Measurements from ENCODE around the gene STRIT1.

STRIT1 gene

DNA sequence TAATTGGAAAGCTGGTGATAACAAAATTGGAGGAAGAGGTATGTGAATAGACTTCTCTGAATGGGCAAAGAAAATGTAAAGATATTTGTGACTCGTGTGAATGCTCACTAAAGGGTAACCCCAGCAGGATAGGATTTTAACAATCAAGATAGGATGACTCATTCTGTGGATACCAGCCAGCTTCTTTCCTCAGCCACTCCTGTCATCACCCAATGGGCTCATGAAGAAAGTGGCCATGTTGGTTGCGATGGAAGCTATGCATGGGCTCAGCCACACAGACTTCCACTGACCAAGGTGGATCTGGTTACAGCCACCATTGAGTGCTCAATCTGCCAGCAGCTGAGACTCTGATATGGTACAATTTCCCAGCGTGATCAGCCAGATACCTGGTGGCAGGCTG, 40.9 kb downstream of the STRIT1 start:
- TF ChIP-seq, protein P1, sequence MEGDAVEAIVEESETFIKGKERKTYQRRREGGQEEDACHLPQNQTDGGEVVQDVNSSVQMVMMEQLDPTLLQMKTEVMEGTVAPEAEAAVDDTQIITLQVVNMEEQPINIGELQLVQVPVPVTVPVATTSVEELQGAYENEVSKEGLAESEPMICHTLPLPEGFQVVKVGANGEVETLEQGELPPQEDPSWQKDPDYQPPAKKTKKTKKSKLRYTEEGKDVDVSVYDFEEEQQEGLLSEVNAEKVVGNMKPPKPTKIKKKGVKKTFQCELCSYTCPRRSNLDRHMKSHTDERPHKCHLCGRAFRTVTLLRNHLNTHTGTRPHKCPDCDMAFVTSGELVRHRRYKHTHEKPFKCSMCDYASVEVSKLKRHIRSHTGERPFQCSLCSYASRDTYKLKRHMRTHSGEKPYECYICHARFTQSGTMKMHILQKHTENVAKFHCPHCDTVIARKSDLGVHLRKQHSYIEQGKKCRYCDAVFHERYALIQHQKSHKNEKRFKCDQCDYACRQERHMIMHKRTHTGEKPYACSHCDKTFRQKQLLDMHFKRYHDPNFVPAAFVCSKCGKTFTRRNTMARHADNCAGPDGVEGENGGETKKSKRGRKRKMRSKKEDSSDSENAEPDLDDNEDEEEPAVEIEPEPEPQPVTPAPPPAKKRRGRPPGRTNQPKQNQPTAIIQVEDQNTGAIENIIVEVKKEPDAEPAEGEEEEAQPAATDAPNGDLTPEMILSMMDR (IDR thresholded peaks at IDR 0.05; ENCODE audit: low read depth, low read length), result no peak
- TF ChIP-seq POLR2A (IDR thresholded peaks at IDR 0.05; ENCODE audit: extremely low read depth, insufficient read length) (no peak), MYC (IDR thresholded peaks at IDR 0.05; ENCODE audit: low read depth, low read length) (no peak)
- TF ChIP-seq, protein P2, sequence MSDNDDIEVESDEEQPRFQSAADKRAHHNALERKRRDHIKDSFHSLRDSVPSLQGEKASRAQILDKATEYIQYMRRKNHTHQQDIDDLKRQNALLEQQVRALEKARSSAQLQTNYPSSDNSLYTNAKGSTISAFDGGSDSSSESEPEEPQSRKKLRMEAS (IDR thresholded peaks at IDR 0.05; ENCODE audit: low read depth, low read length), result no peak
- no peak for DNase-seq (ENCODE audit: low read depth)
- H3K4me3 ChIP-seq (ENCODE audit: low read depth, low read length), result no peak overlapping the region

GRCh38 chr3:155252021-155252420, 41.5 kb downstream of the STRIT1 start:
- no peak overlapping the region for H3K4me3 ChIP-seq (ENCODE audit: low read depth, low read length)
- no peak for DNase-seq (ENCODE audit: low read depth)
- TF ChIP-seq MYC (IDR thresholded peaks at IDR 0.05; ENCODE audit: low read depth, low read length) (no peak), POLR2A (IDR thresholded peaks at IDR 0.05; ENCODE audit: extremely low read depth, insufficient read length) (no peak)
- TF ChIP-seq, protein P1 (IDR thresholded peaks at IDR 0.05; ENCODE audit: low read depth, low read length), result no peak
- TF ChIP-seq, protein P2 (IDR thresholded peaks at IDR 0.05; ENCODE audit: low read depth, low read length), result no peak

DNA sequence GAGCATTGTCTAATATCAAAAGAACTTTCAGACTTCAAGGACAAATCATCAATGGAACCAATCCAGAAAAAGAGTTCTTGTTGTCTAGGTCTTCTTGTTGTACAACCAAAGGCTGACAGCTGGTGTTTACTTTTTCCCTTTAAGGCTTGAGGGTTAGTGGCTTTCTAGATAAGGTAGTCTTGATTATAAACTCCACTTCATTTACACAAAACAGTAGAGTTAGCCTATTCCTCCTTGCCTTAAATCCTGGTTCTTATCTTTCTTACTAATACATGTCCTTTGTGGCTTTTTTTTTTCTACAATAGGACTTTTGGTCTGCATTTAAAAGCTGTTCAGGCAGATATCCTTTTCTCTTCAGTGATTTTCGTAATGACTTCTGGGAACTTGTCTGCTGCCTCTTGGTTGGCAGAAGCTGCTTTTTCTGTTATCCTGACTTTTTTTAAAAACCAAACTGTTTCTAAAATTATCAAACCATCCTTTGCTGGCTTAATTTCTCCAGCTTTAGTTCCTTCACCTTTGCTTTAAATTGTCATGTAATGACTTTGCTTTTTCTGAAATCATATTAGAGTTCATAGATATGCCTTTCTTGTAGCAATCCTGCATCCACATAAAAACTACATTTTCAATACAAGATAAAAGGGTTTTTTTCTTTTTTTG, 44.8 kb downstream of the STRIT1 start:
- no peak overlapping the region for H3K4me3 ChIP-seq (ENCODE audit: low read depth, low read length)
- TF ChIP-seq, protein P1 (IDR thresholded peaks at IDR 0.05; ENCODE audit: low read depth, low read length), result no peak
- TF ChIP-seq MYC (IDR thresholded peaks at IDR 0.05; ENCODE audit: low read depth, low read length), result no peak
- TF ChIP-seq POLR2A (IDR thresholded peaks at IDR 0.05; ENCODE audit: extremely low read depth, insufficient read length), result no peak
- TF ChIP-seq, protein P2 (IDR thresholded peaks at IDR 0.05; ENCODE audit: low read depth, low read length), result no peak
- DNase-seq (ENCODE audit: low read depth), result no peak

DNA sequence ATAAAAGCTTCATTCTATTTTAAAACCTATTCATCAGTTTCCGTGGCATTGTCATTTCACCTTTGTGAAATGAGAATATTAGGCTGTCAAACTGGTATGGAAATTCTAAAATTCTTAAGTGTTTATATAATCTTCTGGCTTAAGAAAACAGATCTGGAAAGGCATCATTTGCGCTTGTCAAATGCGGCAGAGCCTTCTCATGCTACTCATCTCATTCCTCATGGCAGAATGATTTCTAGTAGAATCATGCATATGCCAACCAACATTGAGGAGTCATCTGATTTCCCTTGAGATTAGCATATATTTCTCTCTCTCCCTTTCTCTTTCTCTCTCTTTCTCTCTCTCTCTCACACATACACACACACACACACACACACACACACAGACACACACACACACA, 48.8 kb downstream of the STRIT1 start:
- TF ChIP-seq, protein P1 (IDR thresholded peaks at IDR 0.05; ENCODE audit: low read depth, low read length), result no peak
- TF ChIP-seq, protein P2 (IDR thresholded peaks at IDR 0.05; ENCODE audit: low read depth, low read length), result no peak
- no peak for TF ChIP-seq MYC (IDR thresholded peaks at IDR 0.05; ENCODE audit: low read depth, low read length)
- no peak for TF ChIP-seq POLR2A (IDR thresholded peaks at IDR 0.05; ENCODE audit: extremely low read depth, insufficient read length)
- no peak for DNase-seq (ENCODE audit: low read depth)

DNA sequence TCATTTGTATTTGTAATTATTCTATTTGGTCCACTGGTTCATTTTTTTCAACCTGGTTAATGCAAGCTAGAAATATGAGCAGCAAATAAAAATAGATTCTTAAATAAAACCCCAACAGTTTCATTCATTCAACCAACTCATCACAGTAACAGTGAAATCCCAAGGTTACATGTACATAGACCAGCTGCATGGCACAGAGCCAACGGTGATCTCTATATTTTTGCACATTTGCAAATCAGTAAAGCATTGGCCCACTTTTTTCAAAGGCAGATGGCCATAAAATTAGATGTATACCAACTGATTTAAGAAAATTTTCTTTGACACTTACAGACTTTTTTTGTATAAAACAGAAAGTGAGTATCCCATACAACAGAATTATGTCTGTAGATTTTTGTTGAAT, 49.3 kb downstream of the STRIT1 start:
- H3K4me3 ChIP-seq (ENCODE audit: low read depth, low read length), result no peak overlapping the region
- TF ChIP-seq, protein P2 (IDR thresholded peaks at IDR 0.05; ENCODE audit: low read depth, low read length), result no peak
- TF ChIP-seq POLR2A (IDR thresholded peaks at IDR 0.05; ENCODE audit: extremely low read depth, insufficient read length), result no peak
- DNase-seq (ENCODE audit: low read depth), result no peak

More for the DNA sequence above, 48.8 kb downstream of the STRIT1 start:
- no peak overlapping the region for H3K4me3 ChIP-seq (ENCODE audit: low read depth, low read length)

DNA sequence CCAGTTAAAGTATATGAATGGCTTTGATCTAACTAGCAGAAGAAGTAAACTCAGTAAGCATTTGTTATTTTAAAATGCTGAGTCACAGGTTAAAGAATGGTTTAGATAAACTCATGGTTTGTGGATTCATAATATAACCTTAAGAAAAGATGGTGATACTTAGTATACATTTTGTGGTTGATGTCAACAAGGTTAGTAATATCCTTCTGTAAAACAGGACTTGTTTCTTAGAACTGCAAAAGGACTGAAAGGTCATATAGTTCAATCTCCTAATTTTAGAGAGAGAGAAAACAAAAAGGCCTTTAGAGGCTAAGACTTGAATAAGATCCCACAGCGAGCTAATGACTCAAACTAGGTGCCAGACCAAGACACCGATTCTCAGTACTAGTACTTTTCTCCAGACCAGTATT, 50.0 kb downstream of the STRIT1 start:
- TF ChIP-seq, protein P1 (IDR thresholded peaks at IDR 0.05; ENCODE audit: low read depth, low read length), result no peak
- TF ChIP-seq MYC (IDR thresholded peaks at IDR 0.05; ENCODE audit: low read depth, low read length) (no peak), POLR2A (IDR thresholded peaks at IDR 0.05; ENCODE audit: extremely low read depth, insufficient read length) (no peak)
- TF ChIP-seq, protein P2 (IDR thresholded peaks at IDR 0.05; ENCODE audit: low read depth, low read length), result no peak
- no peak overlapping the region for H3K4me3 ChIP-seq (ENCODE audit: low read depth, low read length)
- DNase-seq (ENCODE audit: low read depth), result no peak

Measured in NB4 (cell line).